Upper lobe of left lung (tissue), 6 donors: ENCODE measurements around the gene CSPG4. TPM values are rescaled to one million over a fixed set of nuclear protein-coding genes. Genes with fewer than 3 reads are reported as not detected.

Source experiments
- ATAC-seq, 2 donors: fragments of 200-7000 bp; cut with Tn5 transposase; one replicate each; pipeline ENCODE4 v1.9.1; 2022; ENCODE audit warnings: mild to moderate bottlenecking in 2 of 2, moderate library complexity in 2 of 2; ENCODE audit not compliant: low FRiP score in 2 of 2
- DNase-seq, 2 donors: peaks; one replicate each; pipeline ENCODE4 v3.0.0-alpha.2; 2019 to 2020
- H3K27ac ChIP-seq, 4 donors: fragments of 200-600 bp; sonication (generic); one replicate each; pipeline ENCODE4 v1.5.1; 2016 to 2019
- H3K27me3 ChIP-seq, 4 donors: fragments of 200-600 bp; sonication (generic); one replicate each; pipeline ENCODE4 v1.5.1; 2017 to 2019
- H3K36me3 ChIP-seq, 4 donors: fragments of 200-600 bp; sonication (generic); one replicate each; pipeline ENCODE4 v1.5.1; 2016 to 2019
- H3K4me1 ChIP-seq, 4 donors: fragments of 200-600 bp; sonication (generic); one replicate each; pipeline ENCODE4 v1.5.1; 2018 to 2019
- H3K4me3 ChIP-seq, 4 donors: fragments of 200-600 bp; sonication (generic); one replicate each; pipeline ENCODE4 v1.5.1; 2017 to 2019; ENCODE audit warnings: mild to moderate bottlenecking in 2 of 4, moderate library complexity in 1 of 4
- H3K9me3 ChIP-seq, 4 donors: fragments of 200-600 bp; sonication (generic); one replicate each; pipeline ENCODE4 v1.5.1; 2018 to 2019
- CTCF ChIP-seq, 6 experiments: fragments of 450-650 bp in 4 of 6; fragments of 200-600 bp in 2 of 6; sonication (generic) in 2 of 6; IDR thresholded peaks; one replicate each; pipeline ENCODE4 v1.5.1; 2016 to 2019; ENCODE audit warnings: antibody characterized with exemption in 6 of 6
- EP300 ChIP-seq, 4 donors: sonication (generic); formaldehyde crosslinking; IDR thresholded peaks; one replicate each; pipeline ENCODE4 v1.5.1; 2017; ENCODE audit warnings: antibody characterized with exemption in 4 of 4, control low read depth in 2 of 4
- POLR2A ChIP-seq, 4 donors: fragments of 450-650 bp; IDR thresholded peaks; one replicate each; pipeline ENCODE4 v1.5.1; 2016 to 2017; ENCODE audit warnings: antibody characterized with exemption in 4 of 4, mild to moderate bottlenecking in 2 of 4
- POLR2AphosphoS5 ChIP-seq, 2 donors: sonication (generic); formaldehyde crosslinking; IDR thresholded peaks; one replicate each; pipeline ENCODE4 v1.5.1; 2017; ENCODE audit warnings: antibody characterized with exemption in 2 of 2
- WGBS, 2 donors: methylation state at CpG; one replicate each; pipeline ENCODE4 v1.1.5; 2017 to 2018; 5-methylcytosine and 5-hydroxymethylcytosine counted together
- total RNA-seq, 6 donors: library from RNA; depleted of rRNA in 4 of 6; stranded (reverse); fragments of >200 nt in 4 of 6; gene quantifications; one replicate each; pipeline versions ENCODE4 v1.1.0 to v1.2.1, GENCODE V29; 2016 to 2021
- donor health status: DM: no; HTN: no; CAD: no; lungs with moderate emphysema.
- donor health status: DM: no; HTN: yes; CAD: no; lungs with severe emphysema.

The CSPG4 gene
- total RNA-seq, 6 donors from 2014 or later: 8.5 to 38.3 (median 17.7) TPM

GRCh38 chr15:75673426-75674235, 39.0 kb downstream of the CSPG4 start:
- peak; percentile 68 to 80 for ATAC-seq
- WGBS, 2 donors: 70 to 73% methylated on average over 10 of the region's 10 CpGs
- no peaks in the 10 kb centered on the region for H3K36me3 ChIP-seq
- DNase-seq: peak in 1 of 2 donors; percentile 39
- no peaks in the 10 kb centered on the region for H3K27me3 ChIP-seq
- H3K4me1 ChIP-seq: peaks cover 12 to 23% (median 20%) of the 10 kb centered on the region in 4 donors
- TF ChIP-seq EP300 (IDR thresholded peaks at IDR 0.05) (no peak), POLR2AphosphoS5 (IDR thresholded peaks at IDR 0.05) (peak in 1 of 2 donors; percentile 13), CTCF (IDR thresholded peaks at IDR 0.05) (no peak), POLR2A (IDR thresholded peaks at IDR 0.05) (no peak)
- peak overlapping the region; percentile 58 to 87 (median 70) for H3K27ac ChIP-seq
- H3K4me3 ChIP-seq: no peak overlapping the region
- no peaks in the 10 kb centered on the region for H3K9me3 ChIP-seq

- Histone ChIP-seq H3K27ac (peak overlapping the region; percentile 58 to 87 (median 70)), H3K36me3 (no peaks in the 10 kb centered on the region), H3K27me3 (no peaks in the 10 kb centered on the region), H3K4me1 (peaks cover 14 to 26% (median 21%) of the 10 kb centered on the region in 4 donors), H3K4me3 (no peak overlapping the region), H3K9me3 (no peaks in the 10 kb centered on the region)
- 70 to 74% methylated on average over 6 to 13 of the region's 14 CpGs for WGBS, 2 donors
- DNase-seq (peak in 1 of 2 donors; percentile 76), ATAC-seq (peak; percentile 17 to 58)
- no peak for TF ChIP-seq EP300 (IDR thresholded peaks at IDR 0.05)
- TF ChIP-seq POLR2AphosphoS5 (IDR thresholded peaks at IDR 0.05): no peak
- no peak for TF ChIP-seq POLR2A (IDR thresholded peaks at IDR 0.05)
- TF ChIP-seq CTCF (IDR thresholded peaks at IDR 0.05): no peak
Measured at GRCh38 chr15:75672646-75673425, 39.8 kb downstream of the CSPG4 start.

- Histone ChIP-seq H3K9me3 (no peaks in the 10 kb centered on the region), H3K36me3 (no peaks in the 10 kb centered on the region), H3K27ac (peak overlapping the region; percentile 4 to 72 (median 66)), H3K27me3 (no peaks in the 10 kb centered on the region), H3K4me3 (no peak overlapping the region), H3K4me1 (peaks cover 22 to 35% (median 29%) of the 10 kb centered on the region in 4 donors)
- ATAC-seq (no peak), DNase-seq (no peak)
- TF ChIP-seq POLR2AphosphoS5 (IDR thresholded peaks at IDR 0.05) (no peak), EP300 (IDR thresholded peaks at IDR 0.05) (no peak), POLR2A (IDR thresholded peaks at IDR 0.05) (no peak), CTCF (IDR thresholded peaks at IDR 0.05) (no peak)
- WGBS, 2 donors: 83 to 91% methylated on average over 7 to 11 of the region's 11 CpGs
Measured at GRCh38 chr15:75671730-75672602, 40.7 kb downstream of the CSPG4 start.

GRCh38 chr15:75669879-75670212, 42.8 kb downstream of the CSPG4 start:
- no peak for DNase-seq
- ATAC-seq: no peak
- Histone ChIP-seq H3K9me3 (no peaks in the 10 kb centered on the region), H3K36me3 (no peaks in the 10 kb centered on the region), H3K4me1 (peaks cover 38 to 55% (median 46%) of the 10 kb centered on the region in 4 donors), H3K4me3 (no peak overlapping the region), H3K27me3 (no peaks in the 10 kb centered on the region), H3K27ac (no peak overlapping the region)
- 81 to 84% methylated on average over 6 of the region's 6 CpGs for WGBS, 2 donors
- TF ChIP-seq POLR2AphosphoS5 (IDR thresholded peaks at IDR 0.05): no peak
- no peak for TF ChIP-seq EP300 (IDR thresholded peaks at IDR 0.05)
- TF ChIP-seq CTCF (IDR thresholded peaks at IDR 0.05): no peak
